AG04450 (cell line): ENCODE results near the gene P2RX6. TPM values are rescaled to one million over a fixed set of nuclear protein-coding genes. Genes with fewer than 3 reads are reported as not detected.

Source experiments
- CTCF ChIA-PET: fragments of 300-600, 350-600 bp; formaldehyde crosslinking; extraction: SDS; loops from one replicate; lab custom pipeline; 2022; ENCODE audit warnings: antibody characterized with exemption, inconsistent platforms; lab: Charles Lee
- POLR2A ChIA-PET: fragments of 350-600 bp; formaldehyde crosslinking; extraction: SDS; loops from one replicate; lab custom pipeline; 2021; ENCODE audit warnings: antibody characterized with exemption, inconsistent platforms; lab: Yijun Ruan, JAX
- DNase-seq: peaks from one replicate; pipeline ENCODE4 v3.0.0-alpha.2; 2011; ENCODE audit warnings: low read depth, low spot score
- H3K27ac ChIP-seq: one replicate; pipeline ENCODE4 v1.5.1; 2012; ENCODE audit warnings: low read depth, low read length, control low read depth
- H3K27me3 ChIP-seq: one replicate; pipeline ENCODE4 v1.6.0; 2012; ENCODE audit warnings: low read length; ENCODE audit not compliant: control insufficient read depth, insufficient read depth
- H3K4me3 ChIP-seq: 2 replicates; pipeline ENCODE4 v1.5.1; 2011; ENCODE audit warnings: mild to moderate bottlenecking, low read depth, low read length, control low read depth
- H3K9me3 ChIP-seq: 2 replicates; pipeline ENCODE4 v1.5.1; 2012; ENCODE audit warnings: low read length; ENCODE audit not compliant: control insufficient read depth, insufficient read depth
- CTCF ChIP-seq: IDR thresholded peaks from 2 replicates; pipeline ENCODE4 v1.5.1; 2011; ENCODE audit warnings: low read depth, low read length, control low read depth, inconsistent platforms
- polyA plus RNA-seq: library from polyadenylated mRNA; depleted of rRNA; stranded (reverse); fragments of >200 nt; gene quantifications from 2 replicates; pipeline ENCODE4 v1.2.3, GENCODE V29; 2011

P2RX6 gene
- polyA plus RNA-seq, 1 experiment, result 1.7 TPM

GRCh38 chr22:20988573-20989322, 26.2 kb upstream of the P2RX6 start:
- Histone ChIP-seq H3K4me3 (no peak overlapping the region), H3K27ac (no peak overlapping the region), H3K9me3 (no peaks in the 10 kb centered on the region; the same call in 1 of the 2 replicates), H3K27me3 (no peaks in the 10 kb centered on the region)
- POLR2A ChIA-PET, result interaction anchor here (0.7 kb wide), 1 partner anchor 13 kb away, joined by 3 read pairs; the partner anchor contains the start of gene THAP7
- CTCF ChIA-PET, result no interaction called here
- TF ChIP-seq CTCF, result no peak
- DNase-seq, result no peak

GRCh38 chr22:20989323-20990138, 25.4 kb upstream of the P2RX6 start:
- DNase-seq, result no peak
- no peaks in the 10 kb centered on the region; the same call in 1 of the 2 replicates for H3K9me3 ChIP-seq
- TF ChIP-seq CTCF, result no peak
- POLR2A ChIA-PET, result interaction anchor here (1.3 kb wide), 1 partner anchor 8 kb away, joined by 4 read pairs; the partner anchor contains the start of gene LZTR1
- H3K27me3 ChIP-seq, result no peaks in the 10 kb centered on the region
- no peak overlapping the region for H3K4me3 ChIP-seq
- no peak overlapping the region for H3K27ac ChIP-seq
- CTCF ChIA-PET, result interaction anchor here (1.5 kb wide), 1 partner anchor 28 kb away, joined by 3 read pairs; no protein-coding TSS in a partner anchor

GRCh38 chr22:20990184-20991180, 24.5 kb upstream of the P2RX6 start:
- H3K4me3 ChIP-seq, result no peak overlapping the region
- H3K27me3 ChIP-seq, result no peaks in the 10 kb centered on the region
- DNase-seq, result no peak
- POLR2A ChIA-PET, result interaction anchor here (1.3 kb wide), 1 partner anchor 9 kb away, joined by 4 read pairs; the partner anchor contains the start of gene LZTR1
- CTCF ChIA-PET, result interaction anchor here (1.5 kb wide), 1 partner anchor 29 kb away, joined by 3 read pairs; no protein-coding TSS in a partner anchor
- TF ChIP-seq CTCF, result no peak
- H3K9me3 ChIP-seq, result no peaks in the 10 kb centered on the region; the same call in 1 of the 2 replicates
- no peak overlapping the region for H3K27ac ChIP-seq

- POLR2A ChIA-PET, result interaction anchor here (1.3 kb wide), 1 partner anchor 10 kb away, joined by 4 read pairs; the partner anchor contains the start of gene LZTR1
- Histone ChIP-seq H3K4me3 (no peak overlapping the region), H3K27ac (no peak overlapping the region), H3K9me3 (no peaks in the 10 kb centered on the region; the same call in 1 of the 2 replicates), H3K27me3 (no peaks in the 10 kb centered on the region)
- DNase-seq, result no peak
- no peak for TF ChIP-seq CTCF
- CTCF ChIA-PET, result interaction anchor here (0.6 to 1.5 kb wide), 2 partner anchors 30 to 185 kb away, joined by 3 read pairs; no protein-coding TSS in a partner anchor
These were observed 23.5 kb upstream of the P2RX6 start for GRCh38 chr22:20991252-20992055.
